ENCODE data around the gene PMPCA.
"Not testable (repeated sequence)": the region's sequence is repeated elsewhere in the genome, so short reads cannot be mapped to it uniquely, and the experiment has no call there.

Gene PMPCA

GRCh38 chr9:136394312-136395019, 16.0 kb upstream of the PMPCA start:
- DNase-seq (ENCODE audit: low read depth): no peak

- DNase-seq (ENCODE audit: low read depth): no peak
Measured at GRCh38 chr9:136395020-136395340, 15.5 kb upstream of the PMPCA start.

- DNase-seq (ENCODE audit: low read depth): no peak
Measured at GRCh38 chr9:136395345-136396218, 14.9 kb upstream of the PMPCA start.

- no peak for DNase-seq (ENCODE audit: low read depth)
Measured at GRCh38 chr9:136396219-136396515, 14.3 kb upstream of the PMPCA start.

GRCh38 chr9:136397643-136398042, 12.8 kb upstream of the PMPCA start:
- no peak for DNase-seq (ENCODE audit: low read depth)

- no peak for DNase-seq (ENCODE audit: low read depth)
Measured at GRCh38 chr9:136398286-136398685, 12.2 kb upstream of the PMPCA start.

- DNase-seq (ENCODE audit: low read depth): no peak
Measured at GRCh38 chr9:136399176-136400037, 11.1 kb upstream of the PMPCA start.

GRCh38 chr9:136400038-136400834, 10.2 kb upstream of the PMPCA start, which contains the start of gene SNAPC4:
Gene SNAPC4 (minus strand): TSS chr9:136400170. CDS start chr9:136398428, 1,742 bp downstream.
- DNase-seq (ENCODE audit: low read depth): peak; percentile 78

GRCh38 chr9:136401173-136401922, 9.1 kb upstream of the PMPCA start:
- DNase-seq (ENCODE audit: low read depth): no peak

- no peak for DNase-seq (ENCODE audit: low read depth)
Measured at GRCh38 chr9:136402067-136402466, 8.4 kb upstream of the PMPCA start.

- no peak for DNase-seq (ENCODE audit: low read depth)
Measured at GRCh38 chr9:136403538-136403914, 6.9 kb upstream of the PMPCA start.

- DNase-seq (ENCODE audit: low read depth): no peak
Measured at GRCh38 chr9:136403915-136404800, 6.3 kb upstream of the PMPCA start.

- DNase-seq (ENCODE audit: low read depth): no peak
Measured at GRCh38 chr9:136404801-136405136, 5.7 kb upstream of the PMPCA start.

GRCh38 chr9:136405481-136405880, 5.0 kb upstream of the PMPCA start:
- no peak for DNase-seq (ENCODE audit: low read depth)

- not testable (repeated sequence) for DNase-seq (ENCODE audit: low read depth)
Measured at GRCh38 chr9:136405904-136406303, 4.6 kb upstream of the PMPCA start.

GRCh38 chr9:136407061-136407460, 3.4 kb upstream of the PMPCA start:
- DNase-seq (ENCODE audit: low read depth): not testable (repeated sequence)

- no peak for DNase-seq (ENCODE audit: low read depth)
Measured at GRCh38 chr9:136407911-136408310, 2.5 kb upstream of the PMPCA start.

- DNase-seq (ENCODE audit: low read depth): peak; percentile 35
Measured at GRCh38 chr9:136409557-136410455, 652 bp upstream of the PMPCA start.

GRCh38 chr9:136411378-136411777, 920 bp downstream of the PMPCA start:
- DNase-seq (ENCODE audit: low read depth): no peak

Measured in fibroblast of gingiva (primary cell).